ENCODE results near the gene GOLT1B.

The GOLT1B gene

GRCh38 chr12:21523148-21523547 lies 21.6 kb downstream of the GOLT1B start:
- no peak for DNase-seq

- no peak for DNase-seq
These were observed 24.5 kb downstream of the GOLT1B start, which contains the start of gene SPX for GRCh38 chr12:21526053-21526452. SPX (plus strand) TSS chr12:21526296; CDS start chr12:21526473, 177 bp downstream.

- DNase-seq, result peak in 1 of 51 donors; percentile 34
These were observed 25.2 kb downstream of the GOLT1B start for GRCh38 chr12:21526721-21527345.

- DNase-seq, result peak in 47 of 51 donors; percentile 3 to 79 (median 47)
These were observed 26.0 kb downstream of the GOLT1B start for GRCh38 chr12:21527451-21528180.

GRCh38 chr12:21528953-21529352 lies 27.4 kb downstream of the GOLT1B start:
- peak in 1 of 51 donors; percentile 48 for DNase-seq

- DNase-seq, result no peak
These were observed 27.9 kb downstream of the GOLT1B start for GRCh38 chr12:21529456-21529855.

GRCh38 chr12:21538061-21538653 lies 36.6 kb downstream of the GOLT1B start:
- no peak for DNase-seq

- no peak for DNase-seq
These were observed 38.2 kb downstream of the GOLT1B start for GRCh38 chr12:21539797-21540196.

- no peak for DNase-seq
These were observed 40.2 kb downstream of the GOLT1B start for GRCh38 chr12:21541773-21542172.

- DNase-seq, result no peak
These were observed 40.8 kb downstream of the GOLT1B start for GRCh38 chr12:21542403-21542802.

- no peak for DNase-seq
These were observed 41.6 kb downstream of the GOLT1B start for GRCh38 chr12:21543151-21543550.

GRCh38 chr12:21545557-21545956 lies 44.0 kb downstream of the GOLT1B start:
- no peak for DNase-seq

GRCh38 chr12:21546716-21547115 lies 45.1 kb downstream of the GOLT1B start:
- no peak for DNase-seq

GRCh38 chr12:21547437-21547836 lies 45.8 kb downstream of the GOLT1B start:
- no peak for DNase-seq

GRCh38 chr12:21551841-21552465 lies 50.4 kb downstream of the GOLT1B start:
- peak in 8 of 51 donors; percentile 1 to 60 (median 8) for DNase-seq

GRCh38 chr12:21552635-21553328 lies 51.2 kb downstream of the GOLT1B start:
- DNase-seq, result no peak

- DNase-seq, result no peak
These were observed 51.7 kb downstream of the GOLT1B start for GRCh38 chr12:21553329-21553675.

GRCh38 chr12:21558100-21558679 lies 56.6 kb downstream of the GOLT1B start:
- no peak for DNase-seq

- DNase-seq, result no peak
These were observed 58.4 kb downstream of the GOLT1B start for GRCh38 chr12:21559855-21560569.

- no peak for DNase-seq
These were observed 59.6 kb downstream of the GOLT1B start for GRCh38 chr12:21561158-21561557.

- no peak for DNase-seq
These were observed 61.3 kb downstream of the GOLT1B start for GRCh38 chr12:21562859-21563258.
